Midbrain (tissue), 1 donor: Measurements from ENCODE around the gene CYP3A5.
"Not testable (repeated sequence)": the region's sequence is repeated elsewhere in the genome, so short reads cannot be mapped to it uniquely, and the experiment has no call there.

Source experiments
- DNase-seq: peaks from one replicate; lab custom pipeline; 2025; lab: John Stamatoyannopoulos, UW

CYP3A5 gene

DNA sequence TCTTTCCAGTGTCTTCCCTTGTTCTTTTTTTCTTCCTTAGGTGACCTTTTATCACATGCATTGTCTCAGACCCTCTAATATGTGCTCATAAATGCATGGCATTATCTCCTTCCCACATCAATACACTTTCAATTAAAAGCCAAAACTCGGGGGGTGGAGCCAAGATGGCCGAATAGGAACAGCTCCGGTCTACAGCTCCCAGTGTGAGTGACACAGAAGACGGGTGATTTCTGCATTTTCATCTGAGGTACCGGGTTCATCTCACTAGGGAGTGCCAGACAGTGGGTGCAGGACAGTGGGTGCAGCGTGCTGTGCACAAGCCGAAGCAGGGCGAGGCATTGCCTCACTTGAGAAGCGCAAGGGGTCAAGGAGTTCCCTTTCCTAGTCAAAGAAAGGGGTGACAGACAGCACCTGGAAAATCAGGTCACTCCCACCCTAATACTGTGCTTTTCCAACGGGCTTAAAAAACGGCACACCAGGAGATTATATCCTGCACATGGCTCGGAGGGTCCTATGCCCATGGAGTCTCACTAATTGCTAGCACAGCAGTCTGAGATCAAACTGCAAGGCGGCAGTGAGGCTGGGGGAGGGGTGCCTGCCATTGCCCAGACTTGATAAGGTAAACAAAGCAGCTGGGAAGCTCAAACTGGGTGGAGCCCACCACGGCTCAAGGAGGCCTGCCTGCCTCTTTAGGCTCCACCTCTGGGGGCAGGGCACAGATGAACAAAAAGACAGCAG, 6.2 kb upstream of the CYP3A5 start:
- DNase-seq, result not testable (repeated sequence)

DNA sequence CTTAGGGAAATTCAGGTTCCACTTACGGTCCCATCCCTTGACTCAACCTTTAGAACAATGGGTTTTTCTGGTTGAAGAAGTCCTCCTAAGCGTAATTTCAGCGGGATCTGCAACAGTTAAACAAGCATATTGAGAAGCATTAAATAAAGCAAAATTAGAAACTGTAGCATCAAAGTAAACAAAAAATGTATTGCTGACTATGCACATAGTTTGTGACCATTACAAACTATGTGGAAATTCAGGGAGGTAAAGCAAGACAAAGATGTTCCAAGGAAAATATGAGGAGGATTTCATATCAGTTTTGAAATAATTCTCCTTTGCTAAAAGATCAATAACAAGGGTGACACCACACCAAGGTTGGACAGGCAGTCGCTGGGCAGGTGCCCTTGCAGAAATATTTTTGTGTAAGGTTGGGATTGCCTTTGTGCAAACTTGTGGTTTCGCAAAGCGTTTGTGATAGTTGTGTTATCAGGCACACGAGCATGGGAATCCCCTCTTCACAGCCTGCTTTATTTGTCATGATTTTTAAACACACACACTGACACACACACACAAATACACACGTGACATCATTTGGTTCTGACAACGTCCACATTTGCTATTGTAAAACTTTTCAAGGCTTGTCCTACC, 5.4 kb upstream of the CYP3A5 start:
- no peak for DNase-seq

DNA sequence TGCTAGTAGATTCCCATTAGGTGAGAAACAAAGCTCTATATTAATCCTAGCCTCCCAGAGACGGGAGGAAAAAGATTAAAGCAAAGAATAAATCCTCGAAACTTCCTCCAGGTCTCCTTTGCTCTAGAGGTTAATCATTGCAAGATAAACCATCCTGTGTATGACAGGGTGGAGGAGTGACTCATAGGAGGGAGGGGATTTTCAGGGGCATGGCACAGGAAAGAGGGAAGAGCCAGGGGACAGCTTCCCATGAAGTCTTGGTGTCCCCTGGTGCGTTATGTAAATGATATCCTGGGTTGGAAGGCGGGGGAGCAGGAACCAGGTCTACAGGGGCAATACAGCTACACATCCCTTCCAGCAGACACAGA, 780 bp downstream of the CYP3A5 start:
- no peak for DNase-seq

DNA sequence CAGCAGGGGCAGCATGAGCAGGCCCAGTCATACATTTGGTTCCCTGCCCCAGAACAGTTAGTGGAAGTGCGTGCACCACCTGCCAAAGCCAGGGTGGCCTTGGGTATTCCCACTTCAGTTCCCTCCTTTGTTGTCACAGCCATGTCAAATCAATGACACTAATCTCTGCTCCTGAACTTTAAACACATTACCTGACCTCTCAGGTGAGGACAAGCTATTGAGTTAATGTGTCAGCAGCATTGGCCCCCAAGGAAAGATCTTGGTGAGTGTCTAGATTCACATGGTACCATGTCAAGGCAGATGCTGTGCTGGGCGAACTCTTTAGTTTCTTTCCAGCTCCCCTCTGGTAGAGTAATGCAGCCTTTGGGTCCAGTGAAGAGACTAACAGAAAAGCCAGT, 2.1 kb downstream of the CYP3A5 start:
- no peak for DNase-seq

DNA sequence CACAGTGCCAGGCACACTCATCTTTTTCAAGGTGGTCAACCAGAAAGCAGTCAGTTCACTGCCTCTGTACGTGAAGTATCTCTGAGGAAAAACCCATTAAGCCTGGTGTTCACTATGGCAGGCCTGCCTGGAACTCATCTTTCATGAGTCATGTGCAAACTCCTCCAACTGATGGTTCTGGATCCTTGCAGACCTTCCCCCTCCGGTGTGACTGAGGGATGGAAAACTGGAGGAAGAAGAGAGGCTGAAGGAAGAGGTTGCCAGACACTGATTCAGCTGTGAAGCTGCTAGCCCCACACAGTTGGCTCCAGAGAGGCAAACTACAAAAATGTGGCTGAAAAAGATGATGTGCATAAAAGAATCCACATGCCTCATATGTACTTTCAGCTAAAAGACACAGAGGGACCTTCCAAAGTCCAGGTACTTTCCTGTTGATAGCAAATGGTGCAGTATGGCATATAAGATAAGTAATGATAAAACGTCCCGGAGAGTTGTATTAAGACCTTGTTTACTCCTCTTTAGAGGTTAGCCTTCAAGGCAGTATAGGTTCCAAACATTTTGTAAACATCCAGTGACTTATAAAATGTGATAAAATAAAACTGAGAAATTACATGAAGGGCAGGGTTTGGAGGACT, 2.7 kb downstream of the CYP3A5 start:
- no peak for DNase-seq

DNA sequence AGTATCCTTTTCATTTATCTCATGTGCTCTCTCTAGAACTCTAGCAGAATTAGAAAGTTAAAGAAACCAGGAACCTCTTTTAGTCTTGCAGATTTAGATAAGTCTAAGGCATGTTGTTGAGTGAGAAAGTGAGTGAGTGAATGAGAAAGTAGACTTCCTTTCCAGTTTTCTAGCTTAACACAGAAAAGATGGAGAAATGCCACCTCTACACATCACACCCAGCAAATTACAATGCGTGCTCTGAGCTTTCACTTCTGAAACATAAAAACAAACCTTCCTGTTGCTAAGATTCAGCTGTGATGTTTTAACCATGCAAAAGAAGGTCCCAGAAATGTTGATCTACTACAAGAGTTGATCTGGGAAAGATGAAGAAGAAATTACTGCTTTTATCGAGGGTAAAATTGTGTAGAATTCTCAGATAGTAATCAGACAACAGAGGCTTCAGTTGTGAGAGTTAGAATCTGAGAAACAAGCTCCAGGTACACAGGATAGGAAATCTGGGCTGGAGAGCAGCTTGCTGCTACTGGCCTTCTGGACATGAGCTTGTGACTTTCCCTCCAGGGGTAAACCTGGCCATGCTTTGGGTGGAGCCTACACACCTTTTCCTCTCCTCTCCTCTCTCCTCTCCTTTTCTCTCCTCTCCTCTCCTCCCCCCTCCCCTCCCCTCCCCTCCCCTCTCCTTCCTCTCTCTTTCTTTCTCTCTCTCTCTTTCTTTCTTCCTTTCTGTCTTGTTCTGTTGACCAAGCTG, 4.6 kb downstream of the CYP3A5 start:
- DNase-seq, result no peak

DNA sequence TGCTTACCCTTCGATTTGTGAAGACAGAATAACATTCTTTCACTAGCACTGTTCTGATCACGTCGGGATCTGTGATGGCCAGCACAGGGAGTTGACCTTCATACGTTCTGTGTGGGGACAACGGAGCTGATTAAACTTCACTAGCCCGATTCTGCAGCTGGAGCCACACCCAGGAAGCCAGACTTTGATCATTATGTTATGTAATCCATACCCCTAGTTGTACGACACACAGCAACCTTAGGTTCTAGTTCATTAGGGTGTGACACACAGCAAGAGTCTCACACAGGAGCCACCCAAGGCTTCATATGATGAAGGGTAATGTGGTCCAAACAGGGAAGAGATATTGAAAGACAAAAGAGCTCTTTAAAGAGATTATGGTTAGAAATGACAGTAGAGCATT, 7.2 kb downstream of the CYP3A5 start:
- DNase-seq, result no peak

DNA sequence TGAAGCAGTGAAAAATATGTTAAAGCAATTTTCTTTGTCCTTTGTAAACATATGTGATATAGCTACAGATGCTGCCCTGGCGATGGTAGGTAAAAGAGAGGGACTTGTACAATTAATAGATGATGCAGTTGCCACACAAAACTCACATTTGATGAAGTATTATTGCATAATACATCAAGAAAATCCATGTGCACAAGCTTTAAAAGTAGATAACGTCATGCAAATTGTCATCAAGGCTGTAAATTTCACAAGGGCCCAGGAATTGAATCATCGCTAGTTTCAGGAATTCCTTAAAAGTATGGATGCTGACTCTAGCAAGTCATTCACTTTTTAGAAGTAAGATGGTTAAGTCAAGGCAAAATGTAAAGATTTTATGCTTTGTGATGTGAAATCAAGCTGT, 10.0 kb downstream of the CYP3A5 start:
- DNase-seq, result no peak

DNA sequence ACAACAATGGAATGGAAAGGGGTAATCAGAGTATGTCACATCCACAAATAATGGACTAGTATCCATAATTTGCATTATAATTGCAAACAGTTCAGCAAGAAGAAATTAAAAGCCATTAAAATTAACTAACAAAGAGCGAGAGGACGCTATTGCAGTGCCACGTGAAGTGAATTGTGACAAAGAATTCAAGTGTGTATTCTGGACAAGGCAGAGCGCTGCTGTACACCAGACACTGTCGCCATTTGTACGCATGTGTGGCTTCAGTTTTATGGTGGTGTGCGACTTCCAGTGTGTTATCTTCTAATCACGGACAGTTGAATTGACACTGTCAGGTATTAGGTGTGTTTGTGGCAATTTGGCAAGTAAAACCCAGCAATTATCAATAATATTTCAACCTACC, 11.3 kb downstream of the CYP3A5 start:
- no peak for DNase-seq

DNA sequence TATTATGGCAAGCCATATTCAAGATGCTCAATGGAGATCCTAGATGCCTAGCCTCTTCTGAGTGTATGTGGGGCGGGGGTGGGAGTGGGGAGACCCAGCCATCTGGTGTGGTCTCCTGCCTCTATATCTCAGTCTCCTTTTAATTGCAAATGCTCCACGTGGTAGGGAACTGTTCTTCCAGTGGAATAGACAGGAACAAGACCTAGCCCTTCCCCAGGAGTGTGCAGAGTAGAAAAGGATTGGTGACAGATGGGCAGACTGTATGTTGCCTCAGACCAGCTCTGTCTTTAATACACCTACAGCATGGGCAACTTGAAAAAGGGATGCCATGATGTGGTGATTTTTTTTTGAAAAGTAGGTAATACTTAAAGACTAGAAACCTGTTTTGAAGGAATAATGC, 12.6 kb downstream of the CYP3A5 start:
- no peak for DNase-seq

DNA sequence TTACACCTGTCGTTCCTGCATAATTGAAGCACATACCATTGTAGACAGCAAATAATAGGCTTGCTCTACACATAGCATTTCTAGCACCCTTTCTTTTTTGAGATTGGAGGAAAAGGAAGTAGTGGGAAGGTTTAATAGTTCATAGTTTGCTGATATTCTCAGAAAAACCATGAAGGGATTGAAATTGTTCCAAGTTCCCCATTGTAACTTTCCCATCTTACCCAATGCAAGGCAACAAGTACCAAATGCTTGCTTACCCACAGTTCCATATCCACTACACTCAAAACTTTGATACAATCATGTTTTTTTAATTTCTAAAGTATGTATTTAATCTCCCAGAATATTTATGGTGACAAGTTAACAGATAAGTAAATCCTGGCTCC, 13.8 kb downstream of the CYP3A5 start:
- DNase-seq, result no peak

DNA sequence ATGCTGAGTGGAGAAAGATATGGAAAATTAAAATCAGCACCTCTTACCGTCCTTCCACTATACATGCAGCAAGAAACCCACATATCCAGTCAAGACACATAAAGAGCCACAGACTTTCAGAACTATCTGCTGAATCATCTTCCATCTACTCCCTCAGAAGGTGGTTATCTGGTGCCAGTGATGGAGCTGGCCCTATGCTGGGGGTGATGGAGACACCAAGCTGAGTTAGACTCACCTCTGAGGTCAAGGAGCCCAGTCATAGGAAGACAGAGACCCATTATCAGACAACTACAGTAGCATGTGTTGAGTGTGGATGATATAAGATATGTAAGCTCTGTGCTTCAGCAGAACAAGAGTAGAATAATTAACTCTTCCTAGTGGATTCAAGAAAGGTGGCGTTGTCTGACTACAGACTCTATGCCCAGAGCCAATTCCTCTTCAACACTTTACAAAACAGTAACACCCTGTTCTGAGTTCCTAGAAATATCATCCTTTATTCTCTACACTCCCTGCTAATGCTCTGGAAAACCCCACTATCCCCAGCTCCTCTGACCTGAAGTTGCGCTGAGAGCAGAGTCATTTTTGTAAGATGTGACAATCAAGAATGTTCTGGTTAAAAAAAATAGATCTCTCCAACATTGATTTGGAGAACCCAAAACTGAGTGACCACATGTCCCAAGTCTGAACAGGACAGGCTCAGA, 14.3 kb downstream of the CYP3A5 start:
- no peak for DNase-seq

DNA sequence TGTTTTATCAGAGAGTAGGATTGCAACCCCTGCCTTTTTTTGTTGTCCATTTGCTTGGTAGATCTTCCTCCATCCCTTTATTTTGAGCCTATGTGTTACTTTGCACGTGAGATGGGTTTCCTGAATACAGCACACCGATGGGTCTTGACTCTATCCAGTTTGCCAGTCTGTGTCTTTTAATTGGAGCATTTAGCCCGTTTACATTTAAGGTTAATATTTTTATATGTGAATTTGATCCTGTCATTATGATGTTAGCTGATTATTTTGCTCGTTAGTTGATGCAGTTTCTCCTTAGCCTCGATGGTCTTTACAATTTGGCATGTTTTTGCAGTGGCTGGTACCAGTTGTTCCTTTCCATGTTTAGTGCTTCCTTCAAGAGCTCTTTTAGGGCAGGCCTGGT, 21.9 kb downstream of the CYP3A5 start:
- DNase-seq, result not testable (repeated sequence)

DNA sequence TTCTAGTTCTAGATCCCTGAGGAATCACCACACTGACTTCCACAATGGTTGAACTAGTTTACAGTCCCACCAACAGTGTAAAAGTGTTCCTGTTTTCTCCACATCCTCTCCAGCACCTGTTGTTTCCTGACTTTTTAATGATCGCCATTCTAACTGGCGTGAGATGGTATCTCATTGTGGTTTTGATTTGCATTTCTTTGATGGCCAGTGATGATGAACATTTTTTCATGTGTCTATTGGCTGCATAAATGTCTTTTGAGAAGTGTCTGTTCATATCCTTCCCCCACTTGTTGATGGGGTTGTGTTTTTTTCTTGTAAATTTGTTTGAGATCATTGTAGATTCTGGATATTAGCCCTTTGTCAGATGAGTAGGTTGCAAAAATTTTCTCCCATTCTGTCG, 25.2 kb downstream of the CYP3A5 start:
- not testable (repeated sequence) for DNase-seq

DNA sequence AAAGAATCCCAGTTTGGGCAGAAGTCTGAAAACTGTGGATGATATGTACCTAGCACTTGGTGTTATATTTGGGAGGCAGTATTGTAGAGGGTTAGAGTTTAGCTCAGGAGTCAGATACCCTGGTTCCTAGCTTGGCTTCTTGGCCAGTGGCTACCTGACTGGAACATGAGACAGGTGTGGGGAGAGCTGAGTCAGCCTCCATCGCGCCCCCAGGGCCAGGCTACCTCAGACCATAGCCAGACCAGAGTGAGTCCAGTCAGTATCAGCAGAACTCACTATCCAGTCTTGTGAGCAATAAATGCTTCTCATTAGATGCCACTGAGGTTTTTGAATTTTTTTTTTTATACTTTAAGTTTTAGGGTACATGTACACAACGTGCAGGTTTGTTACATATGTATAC, 26.0 kb downstream of the CYP3A5 start:
- no peak for DNase-seq

DNA sequence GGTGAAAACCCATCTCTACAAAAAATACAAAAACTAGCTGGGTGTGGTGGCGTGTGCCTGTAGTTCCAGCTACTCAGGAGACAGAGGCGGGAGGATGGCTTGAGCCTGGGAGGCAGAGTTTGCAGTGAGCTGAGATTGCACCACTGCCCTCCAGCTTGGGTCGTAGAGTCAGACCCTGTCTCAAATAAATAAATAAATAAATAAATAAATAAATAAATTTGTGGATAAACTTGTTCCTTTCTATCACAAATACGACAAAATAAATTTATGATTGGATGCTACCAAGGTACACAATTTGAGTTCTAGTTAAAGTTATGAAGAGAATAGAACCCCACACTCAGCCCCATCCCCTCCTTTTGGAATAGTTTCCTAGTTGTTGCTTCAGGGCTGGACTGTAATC, 26.5 kb downstream of the CYP3A5 start:
- DNase-seq, result not testable (repeated sequence)

DNA sequence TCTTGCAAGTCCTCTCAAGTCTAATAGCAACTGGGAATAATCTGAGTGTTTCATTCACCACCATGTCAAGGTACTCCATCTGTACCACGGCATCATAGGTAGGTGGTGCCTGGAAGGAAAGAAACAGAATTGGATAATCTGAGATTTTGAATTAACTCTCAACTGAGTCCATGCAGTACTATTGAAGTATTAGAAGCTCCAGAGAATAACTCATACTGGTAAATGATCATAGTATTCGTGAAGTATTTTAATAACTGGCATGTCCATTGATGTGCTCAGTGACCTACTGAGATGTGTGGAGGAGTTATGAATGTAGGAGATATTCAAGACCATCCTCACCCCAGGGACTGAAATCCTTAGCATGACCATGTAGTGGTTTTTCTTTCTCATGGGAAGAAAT, 27.1 kb downstream of the CYP3A5 start:
- no peak for DNase-seq

DNA sequence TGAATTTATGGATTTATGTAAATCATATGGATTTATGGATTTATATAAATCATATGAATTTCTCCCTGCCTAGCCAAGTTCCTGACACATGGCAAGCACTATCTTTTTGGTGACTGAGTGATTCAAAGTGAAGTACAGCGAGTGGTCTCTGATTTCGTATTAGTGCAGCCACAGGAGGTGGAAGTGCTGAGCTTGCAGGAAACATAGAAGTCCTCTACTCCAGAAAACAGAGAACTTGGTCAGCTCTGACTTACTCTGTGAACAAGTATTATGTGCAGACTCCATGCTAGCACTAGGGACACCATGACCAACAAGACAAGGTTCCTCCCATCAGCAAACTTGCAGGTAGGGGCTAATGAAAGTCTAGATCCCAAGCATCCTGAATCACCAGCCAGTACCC, 28.5 kb downstream of the CYP3A5 start:
- no peak for DNase-seq

DNA sequence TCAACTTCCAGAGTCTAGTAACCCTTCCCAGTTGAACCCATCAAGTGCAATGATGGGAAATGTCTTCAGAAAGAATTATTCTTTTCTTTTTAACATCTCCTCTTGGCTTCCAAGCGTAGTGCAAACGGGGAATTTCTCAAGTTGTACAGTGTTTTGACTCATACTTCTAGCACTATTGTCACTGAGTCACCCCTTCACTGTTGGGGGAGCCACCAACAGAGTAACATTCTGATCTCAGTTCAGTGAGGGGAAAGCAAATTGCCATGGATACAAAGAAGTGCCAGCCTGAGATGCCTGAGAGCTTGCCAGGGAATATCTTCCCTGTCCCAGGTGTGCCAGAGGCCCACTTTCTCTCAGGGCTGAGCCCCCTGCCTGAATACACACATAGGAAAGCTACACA, 31.0 kb downstream of the CYP3A5 start:
- no peak for DNase-seq

DNA sequence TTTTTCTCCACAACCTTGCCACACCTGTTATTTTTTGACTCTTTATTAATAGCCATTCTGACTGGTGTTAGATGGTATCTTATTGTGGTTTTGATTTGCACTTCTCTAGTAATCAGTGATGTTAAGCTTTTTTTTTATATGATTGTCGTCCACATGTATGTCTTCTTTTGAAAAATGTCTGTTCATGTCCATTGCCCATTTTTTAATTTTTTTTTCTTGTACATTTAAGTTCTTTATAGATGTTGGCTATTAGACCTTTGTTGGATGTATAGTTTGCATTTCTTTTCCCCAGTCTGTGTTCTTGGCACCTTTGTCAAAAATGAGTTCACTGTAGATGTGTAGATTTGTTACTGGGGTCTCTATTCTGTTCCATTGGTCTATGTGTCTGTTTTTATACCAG, 34.2 kb downstream of the CYP3A5 start:
- no peak for DNase-seq

DNA sequence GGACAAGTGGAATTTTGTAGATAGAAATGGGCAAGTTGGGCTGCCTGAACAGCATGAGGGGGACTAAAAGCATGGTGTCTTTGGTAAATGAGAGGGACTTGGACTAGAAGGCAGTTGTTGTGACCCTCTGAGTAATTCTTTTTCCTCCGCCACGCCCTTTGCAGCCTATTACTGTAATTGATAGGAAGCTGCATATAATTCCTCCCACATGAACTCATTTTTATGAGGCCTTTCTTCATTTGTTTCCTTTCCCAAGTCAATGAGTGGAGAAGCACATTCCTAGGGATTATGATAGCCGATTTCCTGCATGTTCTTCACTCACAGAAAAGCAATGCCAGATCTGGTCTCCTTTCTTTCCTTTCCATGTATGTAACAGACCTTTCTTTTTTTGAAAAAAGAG, 35.4 kb downstream of the CYP3A5 start:
- DNase-seq, result no peak

DNA sequence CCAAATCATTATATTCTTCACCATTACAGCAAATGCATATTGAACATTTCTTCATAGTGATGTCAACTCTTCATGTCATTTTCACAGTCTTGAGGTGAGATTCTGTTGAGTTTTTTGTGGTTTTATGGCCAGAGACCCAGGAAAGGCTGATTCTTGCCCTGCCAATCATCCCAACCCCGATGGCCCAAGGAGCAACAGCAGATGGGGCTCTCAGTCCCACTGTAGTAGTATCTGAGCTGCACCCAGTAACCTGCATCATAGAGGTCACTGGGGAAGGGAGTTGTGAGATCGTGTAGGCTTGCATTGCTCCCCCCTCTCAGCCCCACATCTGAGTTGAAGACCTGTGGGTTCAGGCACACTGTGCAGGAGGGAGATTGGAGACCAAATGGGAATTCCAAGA, 36.3 kb downstream of the CYP3A5 start:
- no peak for DNase-seq
